ENCODE measurements around the gene SHB. TPM values are rescaled to one million over a fixed set of nuclear protein-coding genes. Genes with fewer than 3 reads are reported as not detected.

Gene SHB
- total RNA-seq, 1 donor from 2014 or later, result 16.7 TPM

- TF ChIP-seq CTCF (IDR thresholded peaks at IDR 0.05), result no peak
- Mint-ChIP-seq H3K9me3 (ENCODE audit: unreplicated experiment) (no peaks in the 10 kb centered on the region), H3K4me1 (ENCODE audit: unreplicated experiment) (no peaks in the 10 kb centered on the region), H3K27ac (ENCODE audit: unreplicated experiment) (no peak overlapping the region), H3K4me3 (ENCODE audit: unreplicated experiment) (no peak overlapping the region), H3K36me3 (ENCODE audit: unreplicated experiment) (no peaks in the 10 kb centered on the region), H3K27me3 (ENCODE audit: unreplicated experiment) (peaks cover 39% of the 10 kb centered on the region)
- peak; percentile 63 for DNase-seq (ENCODE audit: extremely low spot score, unreplicated experiment)
Measured at GRCh38 chr9:38112049-38112448, 43.0 kb upstream of the SHB start.

GRCh38 chr9:38110476-38110875 lies 41.4 kb upstream of the SHB start:
- H3K27me3 Mint-ChIP-seq (ENCODE audit: unreplicated experiment), result peaks cover 33% of the 10 kb centered on the region
- no peaks in the 10 kb centered on the region for H3K4me1 Mint-ChIP-seq (ENCODE audit: unreplicated experiment)
- no peak overlapping the region for H3K4me3 Mint-ChIP-seq (ENCODE audit: unreplicated experiment)
- peak; percentile 40 for DNase-seq (ENCODE audit: extremely low spot score, unreplicated experiment)
- no peak overlapping the region for H3K27ac Mint-ChIP-seq (ENCODE audit: unreplicated experiment)
- H3K36me3 Mint-ChIP-seq (ENCODE audit: unreplicated experiment), result no peaks in the 10 kb centered on the region
- TF ChIP-seq CTCF (IDR thresholded peaks at IDR 0.05), result no peak
- H3K9me3 Mint-ChIP-seq (ENCODE audit: unreplicated experiment), result no peaks in the 10 kb centered on the region

- H3K4me1 Mint-ChIP-seq (ENCODE audit: unreplicated experiment), result no peaks in the 10 kb centered on the region
- no peak for DNase-seq (ENCODE audit: extremely low spot score, unreplicated experiment)
- no peak overlapping the region for H3K4me3 Mint-ChIP-seq (ENCODE audit: unreplicated experiment)
- H3K9me3 Mint-ChIP-seq (ENCODE audit: unreplicated experiment), result no peaks in the 10 kb centered on the region
- no peak overlapping the region for H3K27ac Mint-ChIP-seq (ENCODE audit: unreplicated experiment)
- no peaks in the 10 kb centered on the region for H3K36me3 Mint-ChIP-seq (ENCODE audit: unreplicated experiment)
- peaks cover 26% of the 10 kb centered on the region for H3K27me3 Mint-ChIP-seq (ENCODE audit: unreplicated experiment)
- no peak for TF ChIP-seq CTCF (IDR thresholded peaks at IDR 0.05)
Measured at GRCh38 chr9:38109601-38110000, 40.6 kb upstream of the SHB start.

- H3K27me3 Mint-ChIP-seq (ENCODE audit: unreplicated experiment), result peaks cover 34% of the 10 kb centered on the region
- H3K36me3 Mint-ChIP-seq (ENCODE audit: unreplicated experiment), result no peaks in the 10 kb centered on the region
- no peaks in the 10 kb centered on the region for H3K9me3 Mint-ChIP-seq (ENCODE audit: unreplicated experiment)
- DNase-seq (ENCODE audit: extremely low spot score, unreplicated experiment), result peak; percentile 48
- no peak overlapping the region for H3K4me3 Mint-ChIP-seq (ENCODE audit: unreplicated experiment)
- H3K4me1 Mint-ChIP-seq (ENCODE audit: unreplicated experiment), result no peaks in the 10 kb centered on the region
- no peak overlapping the region for H3K27ac Mint-ChIP-seq (ENCODE audit: unreplicated experiment)
- no peak for TF ChIP-seq CTCF (IDR thresholded peaks at IDR 0.05)
Measured at GRCh38 chr9:38108326-38108725, 39.3 kb upstream of the SHB start.

- H3K4me1 Mint-ChIP-seq (ENCODE audit: unreplicated experiment), result no peaks in the 10 kb centered on the region
- H3K36me3 Mint-ChIP-seq (ENCODE audit: unreplicated experiment), result no peaks in the 10 kb centered on the region
- H3K4me3 Mint-ChIP-seq (ENCODE audit: unreplicated experiment), result no peak overlapping the region
- no peak overlapping the region for H3K27ac Mint-ChIP-seq (ENCODE audit: unreplicated experiment)
- peaks cover 35% of the 10 kb centered on the region for H3K27me3 Mint-ChIP-seq (ENCODE audit: unreplicated experiment)
- H3K9me3 Mint-ChIP-seq (ENCODE audit: unreplicated experiment), result no peaks in the 10 kb centered on the region
- peak; percentile 77 for DNase-seq (ENCODE audit: extremely low spot score, unreplicated experiment)
- no peak for TF ChIP-seq CTCF (IDR thresholded peaks at IDR 0.05)
Measured at GRCh38 chr9:38107811-38108304, 38.8 kb upstream of the SHB start.

Data from osteocyte (in vitro differentiated cells).